Measurements from ENCODE around the gene DEFB108B.
"Not testable (repeated sequence)": the region's sequence is repeated elsewhere in the genome, so short reads cannot be mapped to it uniquely, and the experiment has no call there.

- TF ChIP-seq CTCF (IDR thresholded peaks at IDR 0.05); POLR2A (IDR thresholded peaks at IDR 0.05; ENCODE audit: low read depth): not testable (repeated sequence)
Measured at GRCh38 chr11:71787824-71788454, 45.1 kb upstream of the DEFB108B start.

All from esophagus muscularis mucosa (tissue), 3 donors.